ENCODE data around the gene IRGC.
"Not testable (repeated sequence)": the region's sequence is repeated elsewhere in the genome, so short reads cannot be mapped to it uniquely, and the experiment has no call there.

The IRGC gene

DNA sequence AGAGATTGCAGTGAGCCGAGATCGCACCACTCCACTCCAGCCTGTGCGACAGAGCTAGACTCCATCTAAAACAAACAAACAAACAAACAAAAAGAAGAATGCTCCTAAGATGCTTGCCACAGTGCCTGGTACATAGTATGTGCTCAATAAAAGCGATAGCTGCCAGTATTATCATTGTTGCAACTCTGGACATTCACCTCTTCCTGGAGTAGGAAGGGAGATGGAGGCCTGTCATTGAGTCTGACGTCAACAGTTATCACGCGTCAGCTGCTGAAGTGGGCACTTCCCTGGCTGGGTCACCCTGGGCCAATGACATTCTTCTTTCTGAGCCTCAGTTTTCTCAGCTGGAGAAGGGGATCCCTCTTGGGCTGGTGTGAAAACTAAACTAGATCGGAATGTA, 41.7 kb upstream of the IRGC start:
- H3K4me3 ChIP-seq (ENCODE audit: low read depth, low read length): no peak overlapping the region
- TF ChIP-seq, protein P1, sequence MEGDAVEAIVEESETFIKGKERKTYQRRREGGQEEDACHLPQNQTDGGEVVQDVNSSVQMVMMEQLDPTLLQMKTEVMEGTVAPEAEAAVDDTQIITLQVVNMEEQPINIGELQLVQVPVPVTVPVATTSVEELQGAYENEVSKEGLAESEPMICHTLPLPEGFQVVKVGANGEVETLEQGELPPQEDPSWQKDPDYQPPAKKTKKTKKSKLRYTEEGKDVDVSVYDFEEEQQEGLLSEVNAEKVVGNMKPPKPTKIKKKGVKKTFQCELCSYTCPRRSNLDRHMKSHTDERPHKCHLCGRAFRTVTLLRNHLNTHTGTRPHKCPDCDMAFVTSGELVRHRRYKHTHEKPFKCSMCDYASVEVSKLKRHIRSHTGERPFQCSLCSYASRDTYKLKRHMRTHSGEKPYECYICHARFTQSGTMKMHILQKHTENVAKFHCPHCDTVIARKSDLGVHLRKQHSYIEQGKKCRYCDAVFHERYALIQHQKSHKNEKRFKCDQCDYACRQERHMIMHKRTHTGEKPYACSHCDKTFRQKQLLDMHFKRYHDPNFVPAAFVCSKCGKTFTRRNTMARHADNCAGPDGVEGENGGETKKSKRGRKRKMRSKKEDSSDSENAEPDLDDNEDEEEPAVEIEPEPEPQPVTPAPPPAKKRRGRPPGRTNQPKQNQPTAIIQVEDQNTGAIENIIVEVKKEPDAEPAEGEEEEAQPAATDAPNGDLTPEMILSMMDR (IDR thresholded peaks at IDR 0.05; ENCODE audit: borderline replicate concordance, insufficient read depth, low read depth, low read length): no peak

DNA sequence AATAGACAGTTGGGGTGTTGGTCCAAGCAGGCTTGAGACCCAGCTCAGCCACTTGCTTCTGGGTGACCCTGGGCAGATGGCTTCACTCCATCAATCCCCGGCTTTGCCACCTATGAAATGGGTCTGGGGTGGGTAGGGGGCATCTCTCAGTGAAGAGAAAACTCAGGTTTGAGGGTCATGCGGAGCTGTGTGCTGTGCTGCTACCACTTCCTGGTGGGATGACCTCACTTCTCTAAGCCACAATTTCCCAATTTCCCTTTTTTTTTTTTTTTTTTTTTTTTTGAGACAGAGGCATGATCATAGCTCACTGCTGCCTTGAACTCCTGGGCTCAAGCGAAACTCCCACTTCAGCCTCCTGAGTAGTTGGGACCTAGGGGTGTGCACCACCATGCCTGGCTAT, 41.3 kb upstream of the IRGC start:
- H3K4me3 ChIP-seq (ENCODE audit: low read depth, low read length): no peak overlapping the region
- TF ChIP-seq, protein P1 (IDR thresholded peaks at IDR 0.05; ENCODE audit: borderline replicate concordance, insufficient read depth, low read depth, low read length): no peak

DNA sequence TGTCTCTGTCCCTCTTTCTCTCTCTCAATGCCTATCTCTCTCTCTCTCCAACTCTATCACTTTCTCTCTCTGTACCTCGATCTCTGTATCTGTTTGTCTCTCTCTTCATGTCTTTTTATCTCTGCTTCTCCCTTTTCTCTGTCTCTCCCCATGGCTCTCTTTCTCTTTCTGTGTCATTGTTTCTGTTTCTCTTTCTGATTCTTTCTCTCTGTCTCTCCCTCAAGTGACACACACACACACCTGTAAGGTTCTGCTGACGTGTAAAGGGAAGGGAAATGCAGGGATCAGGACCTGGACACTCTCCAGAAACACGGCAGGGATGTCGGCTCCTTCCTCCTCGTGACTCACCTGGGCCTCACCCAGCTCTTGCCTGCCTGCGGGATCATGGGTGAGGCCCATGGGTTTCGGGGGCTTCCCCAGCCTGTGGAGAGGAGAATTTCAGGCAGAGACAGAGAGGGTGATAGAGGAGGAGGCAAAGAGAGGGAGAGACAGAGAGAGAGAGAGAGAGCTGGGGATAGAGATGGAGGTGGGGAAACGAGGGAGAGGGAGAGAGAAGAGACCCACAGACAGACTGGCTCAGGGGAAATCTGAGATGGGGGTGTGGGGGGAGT, 40.5 kb upstream of the IRGC start:
- no peak overlapping the region for H3K4me3 ChIP-seq (ENCODE audit: low read depth, low read length)
- TF ChIP-seq, protein P1 (IDR thresholded peaks at IDR 0.05; ENCODE audit: borderline replicate concordance, insufficient read depth, low read depth, low read length): no peak

DNA sequence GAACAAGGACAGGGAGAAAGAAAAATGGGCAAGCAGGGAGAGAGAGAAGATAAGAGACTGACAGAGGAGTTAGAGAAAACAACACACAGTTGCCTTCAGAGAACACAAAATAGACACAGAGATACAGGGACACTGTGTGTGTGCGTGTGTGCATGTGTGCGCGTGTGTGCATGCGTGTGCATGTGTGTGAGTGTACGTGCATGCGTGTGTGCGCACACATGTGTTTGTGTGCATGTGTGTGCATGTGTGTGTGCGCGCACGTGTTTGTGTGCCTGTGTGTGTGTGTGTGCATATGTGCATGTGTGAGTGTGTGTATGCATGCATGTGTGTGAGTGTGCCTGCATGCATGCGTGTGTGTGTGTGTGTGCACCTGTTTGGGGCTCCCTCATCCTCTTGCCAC, 40.0 kb upstream of the IRGC start:
- H3K4me3 ChIP-seq (ENCODE audit: low read depth, low read length): no peak overlapping the region
- TF ChIP-seq, protein P1 (IDR thresholded peaks at IDR 0.05; ENCODE audit: borderline replicate concordance, insufficient read depth, low read depth, low read length): no peak

DNA sequence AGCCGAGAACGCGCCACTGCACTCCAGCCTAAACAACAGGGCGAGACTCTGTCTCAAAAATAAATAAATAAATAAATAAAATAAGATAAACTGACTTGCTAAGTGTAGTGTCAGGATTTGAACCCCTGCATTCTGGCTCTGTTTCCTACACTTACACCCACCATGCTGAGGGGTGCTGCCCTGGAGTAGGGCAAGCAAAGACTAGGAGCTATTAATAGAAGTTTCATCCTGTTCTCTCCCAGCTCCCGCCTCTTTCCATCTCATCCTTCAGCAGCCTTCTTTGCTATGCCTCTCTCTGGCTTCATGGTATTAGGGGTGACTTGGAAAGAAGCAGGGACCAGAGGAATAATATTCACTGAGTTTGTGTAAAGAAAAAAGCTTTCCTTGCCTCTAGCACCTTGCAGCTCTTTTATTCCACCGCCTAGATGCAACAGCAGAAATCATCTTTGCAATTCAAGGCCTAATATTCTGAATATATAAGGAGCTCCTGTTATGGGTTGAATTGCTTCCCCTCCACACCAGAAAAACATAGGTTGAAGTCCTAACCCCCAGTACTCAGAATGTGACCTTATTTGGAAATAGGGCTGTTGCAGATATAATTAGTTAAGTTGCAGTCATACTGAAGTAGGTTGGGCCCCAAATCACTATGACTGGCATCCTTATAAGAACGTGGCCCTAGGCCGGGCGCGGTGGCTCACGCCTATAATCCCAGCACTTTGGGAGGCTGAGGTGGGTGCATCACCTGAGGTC, 37.2 kb upstream of the IRGC start:
- TF ChIP-seq, protein P1 (IDR thresholded peaks at IDR 0.05; ENCODE audit: borderline replicate concordance, insufficient read depth, low read depth, low read length): no peak
- H3K4me3 ChIP-seq (ENCODE audit: low read depth, low read length): no peak overlapping the region

DNA sequence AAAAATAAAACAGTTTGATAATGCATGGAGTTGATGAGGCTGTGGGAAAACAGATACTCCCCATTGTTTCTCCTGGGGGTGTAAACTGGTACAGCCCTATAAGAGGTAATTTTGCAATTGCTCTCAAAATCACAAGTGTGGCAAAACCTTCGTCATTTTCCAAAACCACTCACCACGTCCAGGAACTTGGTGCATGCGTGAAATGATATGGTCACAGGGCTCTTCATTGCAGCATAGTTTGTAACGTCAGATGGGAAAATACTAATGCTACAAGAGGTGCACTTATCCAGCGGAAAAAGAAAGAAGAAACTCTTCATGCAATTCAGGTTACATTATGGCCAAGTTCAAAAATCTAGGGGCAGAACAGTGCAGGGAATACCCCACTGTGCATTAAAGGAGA, 34.1 kb upstream of the IRGC start:
- H3K4me3 ChIP-seq (ENCODE audit: low read depth, low read length): no peak overlapping the region
- TF ChIP-seq, protein P1 (IDR thresholded peaks at IDR 0.05; ENCODE audit: borderline replicate concordance, insufficient read depth, low read depth, low read length): no peak

DNA sequence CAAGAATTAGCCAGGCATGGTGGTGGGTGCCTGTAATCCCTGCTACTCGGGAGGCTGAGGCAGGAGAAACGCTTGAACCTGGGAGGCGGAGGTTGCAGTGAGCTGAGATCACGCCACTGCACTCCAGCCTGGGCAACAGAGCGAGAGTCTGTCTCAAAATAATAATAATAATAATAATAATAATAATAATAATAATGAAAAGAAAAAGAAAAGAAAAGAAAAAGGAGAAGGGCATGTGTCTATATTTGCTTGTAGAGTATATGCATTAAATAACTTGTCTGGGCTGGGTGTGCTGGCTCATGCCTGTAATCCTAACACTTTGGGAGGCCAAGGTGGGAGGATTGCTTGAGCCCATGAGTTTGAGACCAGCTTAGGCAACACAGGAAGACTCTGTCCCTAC, 33.6 kb upstream of the IRGC start:
- H3K4me3 ChIP-seq (ENCODE audit: low read depth, low read length): not testable (repeated sequence)
